NCI-H2196 (cell line): Measurements from ENCODE around the gene YARS1.

Experiments used
- DNase-seq: peaks from one replicate; lab custom pipeline; 2025; ENCODE audit not compliant: unreplicated experiment; lab: John Stamatoyannopoulos, UW

Gene YARS1

GRCh38 chr1:32748926-32749325 lies 68.2 kb downstream of the YARS1 start:
- DNase-seq: no peak

DNA sequence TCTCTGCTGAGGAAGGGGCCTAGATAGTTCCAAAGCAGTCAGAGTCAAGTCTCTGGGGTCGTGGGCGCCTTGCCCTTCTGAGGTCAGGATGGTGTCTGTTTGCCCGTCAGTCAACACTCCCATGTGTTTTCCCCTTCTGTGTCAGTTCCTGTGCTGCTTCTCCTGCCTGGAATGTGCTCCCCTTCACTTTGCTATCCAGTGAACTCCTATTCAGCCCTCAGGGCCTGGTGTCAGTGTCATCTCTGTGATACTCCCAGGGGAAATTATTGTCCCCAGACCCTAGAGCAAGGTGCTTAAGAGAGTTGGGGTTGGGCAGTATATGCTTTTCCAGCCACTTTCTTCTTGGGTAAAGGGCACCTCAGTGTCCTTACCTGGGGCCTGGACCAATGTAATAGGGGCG lies 68.8 kb downstream of the YARS1 start:
- no peak for DNase-seq

GRCh38 chr1:32746130-32746529 lies 71.0 kb downstream of the YARS1 start:
- DNase-seq: no peak

DNA sequence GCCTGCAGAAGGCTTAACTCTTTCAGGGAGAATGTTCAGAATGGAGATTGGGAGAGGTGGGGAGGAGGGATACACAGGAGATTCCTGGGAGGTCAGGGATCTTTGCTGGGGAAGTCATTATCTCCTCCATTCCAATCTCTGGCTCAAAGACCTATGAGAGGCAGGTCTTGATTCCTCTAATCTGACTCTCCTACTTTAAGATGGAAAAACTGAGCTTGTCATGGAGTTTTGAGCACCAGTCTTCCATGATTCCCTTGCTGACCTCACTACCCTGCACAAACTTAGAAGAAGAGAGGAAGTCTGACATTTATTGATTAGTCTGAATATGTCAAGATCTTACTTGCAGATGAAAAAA lies 73.1 kb downstream of the YARS1 start:
- DNase-seq: no peak

GRCh38 chr1:32743380-32744070 lies 73.6 kb downstream of the YARS1 start:
- no peak for DNase-seq

DNA sequence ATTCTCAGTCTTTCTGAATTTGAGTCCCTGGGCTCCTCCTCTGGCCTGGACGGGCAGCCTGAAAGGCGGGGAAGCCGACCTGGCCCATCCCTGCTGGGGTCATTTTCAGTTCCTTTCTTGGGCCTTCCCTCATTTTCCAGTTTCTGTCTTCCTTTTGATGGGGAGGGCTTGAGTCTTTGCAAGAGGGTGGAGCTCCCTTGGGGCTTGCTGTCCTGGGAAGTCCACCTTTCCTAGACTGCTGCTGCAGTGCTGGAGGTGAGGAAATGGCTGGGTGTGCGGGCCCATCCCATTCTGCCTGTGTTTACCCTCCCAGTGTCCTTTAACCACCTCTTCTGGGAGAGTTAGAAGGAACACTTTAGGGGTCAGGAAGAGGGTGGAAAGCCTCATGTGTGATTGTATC lies 74.2 kb downstream of the YARS1 start:
- DNase-seq: no peak

DNA sequence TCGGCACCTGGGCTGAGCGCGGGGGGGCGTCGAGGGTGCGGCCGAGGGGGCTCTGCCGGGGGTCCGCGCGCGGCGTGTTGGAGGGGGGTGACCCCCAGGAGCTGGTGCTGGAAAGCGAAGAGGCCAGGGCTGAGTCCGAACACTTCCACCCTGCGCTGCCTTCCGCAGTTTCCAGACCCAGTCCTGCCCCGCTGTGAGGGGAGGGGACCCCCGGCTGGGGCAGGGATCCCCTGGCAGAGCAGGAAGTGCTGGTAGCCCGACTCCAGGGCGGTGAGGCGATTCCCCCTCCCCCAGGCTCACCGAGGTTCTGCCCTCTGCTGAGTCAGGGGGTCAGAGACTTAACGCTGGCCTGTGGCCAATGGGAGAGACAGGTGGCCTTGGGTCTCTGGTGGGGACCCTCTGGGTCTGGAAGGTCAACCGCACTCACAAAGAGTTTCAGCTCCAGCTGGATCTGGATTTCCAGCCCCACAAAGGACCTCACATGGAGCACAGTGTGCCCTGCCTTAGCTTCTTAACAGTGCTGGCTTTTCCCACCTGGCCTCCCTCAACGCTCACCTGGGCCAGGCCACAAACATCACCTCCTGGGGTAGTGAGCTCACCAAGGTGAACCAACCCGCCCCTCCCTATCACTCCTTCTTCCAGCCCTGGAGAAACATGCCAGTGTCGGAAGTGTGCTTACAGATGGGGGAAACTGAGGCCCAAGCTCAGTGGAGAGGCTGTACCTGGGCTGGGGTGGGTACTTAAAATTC lies 74.8 kb downstream of the YARS1 start:
- DNase-seq: no peak

- DNase-seq: peak; percentile 31
These were observed 75.6 kb downstream of the YARS1 start for GRCh38 chr1:32741413-32742198.

GRCh38 chr1:32741059-32741412 lies 76.1 kb downstream of the YARS1 start:
- DNase-seq: no peak

DNA sequence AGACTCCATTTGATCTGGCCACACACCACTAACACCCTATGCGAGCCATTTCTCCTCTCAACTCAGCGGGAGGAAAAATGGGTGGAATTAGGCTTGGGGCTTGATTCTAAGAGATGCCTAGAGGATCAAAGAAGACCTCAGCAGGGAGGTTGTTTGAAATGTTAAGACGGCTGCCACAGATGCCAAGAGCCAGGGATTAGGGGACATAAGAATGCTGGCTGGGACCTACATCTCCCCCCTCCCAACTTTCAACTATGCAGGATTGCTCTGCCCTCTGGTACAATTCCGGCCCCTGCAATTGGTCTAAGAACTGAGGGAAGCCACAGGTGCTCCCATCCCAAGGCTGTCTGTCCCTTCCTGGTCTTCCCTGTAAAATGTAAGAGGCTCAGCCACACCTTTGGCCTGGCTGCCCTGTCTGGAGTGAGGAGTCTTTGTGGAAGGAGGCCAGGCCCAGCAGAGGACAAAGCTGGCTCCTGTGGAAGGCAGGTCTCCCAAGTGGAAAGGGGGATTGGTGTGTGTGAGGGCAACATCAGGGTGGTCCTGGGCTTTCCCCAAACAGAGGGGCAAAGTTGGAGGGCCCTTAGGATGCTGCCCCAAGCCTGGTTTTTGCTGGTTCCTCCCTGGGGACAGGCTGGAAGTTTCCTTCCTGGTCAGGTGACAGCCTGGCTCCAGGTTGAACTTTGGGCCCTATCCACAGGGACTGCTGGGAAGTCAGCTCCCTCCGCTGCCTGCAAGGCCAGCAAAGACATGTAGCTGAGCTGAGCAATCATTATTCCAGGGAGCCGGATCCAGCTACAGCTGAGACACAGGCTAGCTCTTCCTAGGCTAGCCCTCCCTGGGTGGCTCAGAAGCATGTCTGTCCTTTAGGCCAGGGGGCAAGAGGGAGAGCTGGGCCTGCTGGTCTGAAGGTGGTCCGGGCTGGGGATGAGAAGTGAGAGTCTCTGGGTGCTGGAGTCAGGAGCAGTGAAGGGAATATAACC lies 80.1 kb downstream of the YARS1 start:
- DNase-seq: no peak

DNA sequence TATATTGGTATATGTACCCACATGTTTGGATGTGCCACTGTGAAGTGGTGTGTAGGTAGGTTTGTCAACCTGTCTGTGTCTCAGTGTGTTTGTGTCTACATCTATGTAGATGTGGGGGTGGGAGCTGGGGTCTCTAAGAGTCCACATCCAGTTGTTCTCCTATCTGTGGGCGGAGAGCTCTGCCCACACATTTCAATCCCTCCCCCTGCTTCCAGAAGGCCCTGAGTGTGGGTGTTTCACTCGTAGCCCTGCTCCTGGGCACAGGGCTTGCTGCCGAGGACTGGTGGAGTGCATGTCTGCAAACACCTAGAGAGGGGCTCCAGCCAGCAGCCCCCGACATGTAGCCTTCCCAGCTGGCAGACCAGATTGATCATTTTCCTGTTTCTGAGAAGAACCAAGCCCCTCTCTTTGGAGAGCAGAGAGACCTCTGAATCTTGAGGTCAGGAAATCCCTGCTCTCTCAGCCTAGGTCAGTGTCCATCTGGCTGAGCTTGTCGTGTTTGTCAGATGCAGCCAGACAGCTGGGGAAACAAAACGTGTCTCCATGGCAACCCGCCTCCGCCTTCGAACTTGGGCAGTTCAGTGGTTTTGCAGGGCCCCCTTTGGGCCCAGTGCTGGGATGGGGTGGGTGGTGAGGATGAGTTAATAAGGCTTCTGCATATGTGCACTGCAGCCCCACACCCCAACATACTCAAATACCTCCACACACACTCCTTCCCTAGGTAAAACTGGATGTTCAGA lies 83.4 kb downstream of the YARS1 start:
- DNase-seq: no peak

DNA sequence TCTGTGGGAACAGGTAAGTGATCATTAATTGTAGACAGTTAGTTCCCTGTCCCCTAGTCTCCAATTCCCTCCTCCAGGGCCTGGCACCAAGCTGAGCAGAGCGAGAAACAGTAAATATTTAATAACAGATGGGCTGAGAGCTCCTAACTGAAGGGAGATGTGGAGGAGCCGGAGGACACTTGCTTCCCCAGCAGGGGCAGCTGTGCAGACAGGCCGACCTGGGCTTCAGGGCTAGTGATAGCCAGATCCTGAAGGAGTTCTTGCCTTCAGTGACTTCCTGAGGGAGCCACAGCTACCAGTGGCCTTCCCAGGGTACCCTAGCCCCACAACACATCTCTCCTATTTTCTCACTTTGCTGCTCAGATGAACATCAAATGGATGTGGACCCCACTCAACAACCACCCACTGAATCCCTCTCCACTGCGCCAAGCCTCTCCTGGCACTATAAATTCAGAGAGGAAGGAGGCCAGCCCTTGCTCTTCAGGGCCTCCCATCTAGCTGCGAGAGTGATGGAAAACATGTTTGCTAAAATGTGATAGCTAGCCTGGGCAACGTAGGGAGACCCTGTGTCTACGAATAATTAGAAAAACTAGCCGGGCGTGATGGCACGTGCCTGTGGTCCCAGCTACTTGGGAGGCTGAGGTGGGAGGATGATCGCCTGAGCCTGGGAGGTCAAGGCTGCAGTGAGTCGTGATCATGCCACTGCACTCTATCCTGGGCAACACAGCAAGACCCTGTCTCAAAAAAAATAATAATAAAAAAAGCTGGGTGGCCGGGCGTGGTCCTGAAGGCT lies 87.7 kb downstream of the YARS1 start:
- no peak for DNase-seq

DNA sequence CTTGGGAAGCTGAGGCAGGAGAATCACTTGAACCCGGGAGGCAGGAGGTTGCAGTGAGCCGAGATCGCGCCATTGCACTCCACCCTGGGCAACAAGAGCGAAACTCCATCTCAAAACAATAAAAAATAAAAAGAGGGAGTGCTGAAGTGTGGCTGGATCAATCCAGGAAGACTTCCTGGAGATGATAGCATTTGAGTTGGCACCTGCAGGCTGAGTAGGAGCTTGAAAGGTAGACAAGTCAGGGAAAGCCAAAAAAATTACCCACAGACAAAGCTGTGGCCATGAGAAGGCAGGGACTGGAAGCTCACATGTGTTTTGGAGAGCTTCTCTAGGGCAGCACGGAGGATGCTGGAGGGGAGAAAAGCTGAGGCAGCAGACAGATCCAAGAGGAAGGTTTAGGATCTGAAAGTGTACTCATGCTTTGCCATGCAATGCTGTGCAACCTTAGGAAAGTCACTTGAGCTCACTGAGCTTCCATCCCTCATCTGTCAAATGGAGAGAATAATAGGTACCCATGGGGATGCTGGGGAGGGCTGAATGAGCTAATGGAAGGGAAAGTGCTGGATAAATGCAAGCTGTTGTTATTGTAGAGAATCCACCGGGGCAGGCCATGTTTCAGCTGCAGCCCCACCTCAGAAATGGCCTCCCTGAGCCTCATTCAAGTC lies 88.6 kb downstream of the YARS1 start:
- no peak for DNase-seq

DNA sequence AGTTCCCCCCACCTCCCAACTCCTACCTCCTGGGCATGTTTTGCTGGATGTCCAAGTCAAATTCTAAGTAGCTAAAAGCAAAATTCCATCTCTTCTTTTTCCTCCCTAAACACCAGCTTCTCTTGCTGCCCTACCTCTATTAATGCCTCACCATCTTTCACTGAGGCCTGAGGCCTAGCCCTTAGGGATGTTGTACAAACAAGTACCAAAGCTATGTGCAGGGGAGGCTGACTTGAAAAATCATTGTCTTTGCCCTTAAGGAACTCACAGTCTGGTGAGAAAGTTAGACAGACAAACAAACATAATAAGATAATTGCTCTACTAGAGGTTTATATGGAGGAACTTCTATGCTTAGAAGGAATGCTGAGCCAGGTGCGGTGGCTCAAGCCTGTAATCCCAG lies 89.3 kb downstream of the YARS1 start:
- no peak for DNase-seq

GRCh38 chr1:32725615-32725982 lies 91.6 kb downstream of the YARS1 start:
- DNase-seq: no peak
